HG03575 (cell line): Measurements from ENCODE around the gene PTPRN2.

Source experiments
- ATAC-seq: cut with Tn5 transposase; IDR thresholded peaks from one replicate; pipeline ENCODE4 v1.9.1; 2021; ENCODE audit not compliant: unreplicated experiment, insufficient number of reproducible peaks, low FRiP score; ENCODE audit errors: extremely low read depth

The PTPRN2 gene

DNA sequence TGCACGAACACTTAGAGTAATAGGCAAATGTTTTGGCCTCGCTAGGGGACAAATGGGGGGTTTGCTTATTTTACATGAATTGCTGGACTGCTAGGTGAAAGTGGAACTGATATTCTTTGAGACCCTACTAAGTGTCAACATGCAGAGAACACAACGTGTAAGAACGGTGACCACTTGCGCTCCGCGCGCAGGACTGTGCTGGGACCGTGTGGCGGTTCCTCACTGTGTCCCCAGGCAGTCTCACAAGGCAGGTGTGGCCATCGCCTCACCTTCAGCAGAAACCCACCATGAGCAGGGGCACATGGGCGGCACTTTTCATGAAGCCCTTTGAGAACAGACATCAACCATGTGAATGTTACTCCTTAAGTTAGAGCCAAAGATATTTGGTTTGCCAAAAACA is 27.2 kb downstream of the PTPRN2 start:
- ATAC-seq = no peak

DNA sequence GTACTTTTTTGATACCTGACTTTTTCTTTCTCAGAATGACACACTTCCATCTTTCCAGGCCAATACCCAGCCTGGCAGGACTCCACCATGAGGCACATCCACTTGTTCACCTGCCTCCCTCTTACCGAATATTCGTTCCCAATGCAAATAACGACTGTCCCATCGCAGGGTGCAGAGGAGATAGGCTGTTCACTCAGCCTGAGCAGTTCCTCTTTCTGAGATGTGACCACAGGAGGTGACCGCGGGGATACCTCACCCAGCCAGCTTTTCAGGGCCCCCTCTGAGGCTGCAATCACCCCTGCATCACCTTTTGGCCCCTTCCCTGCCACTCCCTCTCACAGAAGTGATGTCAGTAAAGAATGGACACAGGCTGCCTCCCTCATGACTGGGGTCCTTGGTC is 28.3 kb downstream of the PTPRN2 start:
- no peak for ATAC-seq

DNA sequence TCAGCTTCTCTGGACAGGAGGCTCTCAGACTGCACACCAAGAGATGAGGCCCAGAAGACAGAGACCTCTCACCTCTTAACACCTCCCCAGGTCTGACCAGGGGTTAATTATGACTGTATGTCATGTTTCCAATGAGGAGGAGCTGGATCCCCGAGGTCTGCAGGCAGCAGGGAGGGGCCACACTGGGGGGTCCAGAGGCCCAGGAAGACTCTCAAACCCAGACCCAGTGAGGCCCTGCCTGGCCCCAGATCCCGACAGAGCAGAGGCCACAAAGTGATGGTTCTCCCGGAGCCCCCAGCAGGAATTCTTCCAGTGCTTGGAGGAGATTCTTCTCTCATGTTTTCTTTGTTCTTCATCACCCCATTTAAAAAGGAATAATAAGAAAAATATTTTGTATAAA is 28.8 kb downstream of the PTPRN2 start:
- ATAC-seq = no peak

DNA sequence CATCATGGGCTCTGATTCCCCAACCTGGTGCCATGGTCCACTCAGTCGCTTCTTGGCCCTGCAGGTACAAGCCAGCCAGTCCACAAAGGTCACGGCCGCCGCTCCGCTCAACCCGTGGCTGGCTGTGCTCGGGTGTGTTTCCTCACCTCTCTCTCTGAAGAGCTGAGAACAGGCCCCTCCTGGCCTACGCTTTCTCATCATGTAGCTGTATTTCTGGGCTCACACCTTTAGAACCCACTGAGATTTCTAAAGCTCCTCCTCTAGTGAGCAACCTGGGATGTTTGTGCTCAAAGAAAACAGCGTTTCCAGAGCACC is 30.2 kb downstream of the PTPRN2 start:
- ATAC-seq = no peak

DNA sequence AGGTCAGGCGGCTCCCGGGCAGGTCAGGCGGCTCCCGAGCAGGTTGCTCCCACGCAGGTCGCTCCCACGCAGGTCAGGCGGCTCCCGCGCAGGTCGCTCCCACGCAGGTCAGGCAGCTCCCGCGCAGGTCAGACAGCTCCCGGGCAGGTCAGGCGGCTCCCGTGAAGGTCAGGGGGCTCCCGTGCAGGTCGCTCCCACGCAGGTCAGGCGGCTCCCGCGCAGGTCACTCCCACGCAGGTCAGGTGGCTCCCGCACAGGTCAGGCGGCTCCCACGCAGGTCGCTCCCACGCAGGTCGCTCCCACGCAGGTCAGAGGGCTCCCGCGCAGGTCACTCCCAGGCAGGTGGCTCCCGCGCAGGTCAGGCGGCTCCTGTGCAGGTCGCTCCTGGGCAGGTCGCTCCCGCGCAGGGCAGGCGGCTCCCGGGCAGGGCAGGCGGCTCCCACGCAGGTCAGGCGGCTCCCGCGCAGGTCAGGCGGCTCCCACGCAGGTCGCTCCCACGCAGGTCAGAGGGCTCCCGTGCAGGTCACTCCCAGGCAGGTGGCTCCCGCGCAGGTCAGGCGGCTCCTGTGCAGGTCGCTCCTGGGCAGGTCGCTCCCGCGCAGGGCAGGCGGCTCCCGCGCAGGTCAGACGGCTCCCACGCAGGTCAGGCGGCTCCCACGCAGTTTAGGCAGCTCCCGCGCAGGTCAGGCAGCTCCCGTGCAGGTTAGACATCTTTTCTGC is 30.7 kb downstream of the PTPRN2 start:
- ATAC-seq = no peak

DNA sequence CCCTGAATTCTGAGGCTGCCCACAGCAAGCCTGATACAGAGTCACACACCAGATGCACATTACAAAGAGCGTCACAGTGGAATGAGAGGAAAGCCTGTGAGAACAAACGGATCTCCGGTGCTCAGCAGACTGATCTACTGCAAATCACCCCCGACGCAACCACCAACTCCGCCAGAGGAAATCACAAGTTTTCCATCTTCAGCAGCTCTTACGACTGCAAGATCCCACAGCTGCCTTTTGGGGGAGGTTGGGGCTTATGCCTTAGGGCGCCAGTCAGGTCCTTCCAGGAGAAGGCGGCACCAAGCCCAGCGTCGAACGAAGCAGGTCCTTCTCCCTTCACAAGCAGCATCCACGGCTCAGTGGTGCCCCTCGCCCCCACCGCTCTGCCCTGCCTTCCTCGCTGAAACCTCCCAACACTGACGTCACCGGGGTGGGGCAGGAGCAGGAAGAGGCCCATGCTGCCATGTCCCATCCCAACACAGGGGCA is 32.5 kb downstream of the PTPRN2 start:
- ATAC-seq = no peak

DNA sequence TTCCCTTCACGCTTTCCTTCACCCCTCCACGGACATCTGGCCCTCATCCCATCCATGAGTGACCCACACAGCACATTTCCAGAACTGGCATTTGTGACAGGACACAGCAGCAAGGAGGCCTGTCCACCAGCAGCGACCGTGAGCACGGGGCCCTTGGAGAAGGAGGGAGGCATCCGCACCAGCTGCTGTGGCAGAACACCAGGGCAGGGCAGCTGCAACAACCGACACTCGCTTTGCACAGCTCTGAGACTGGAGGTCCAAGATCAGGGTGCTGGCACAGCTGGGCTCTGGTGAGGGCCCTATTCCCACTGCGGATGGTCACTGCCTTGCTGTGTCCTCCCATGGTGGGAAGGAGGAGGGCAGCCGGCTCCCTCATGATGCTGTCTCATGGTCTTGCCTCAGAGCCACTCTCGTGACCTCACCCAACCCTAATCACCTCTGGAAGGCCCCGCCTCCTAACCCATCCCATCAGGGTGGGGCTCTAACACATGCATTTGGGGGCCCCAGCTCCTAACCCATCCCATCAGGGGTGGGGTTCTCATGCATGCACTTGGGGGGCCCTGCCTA is 36.7 kb downstream of the PTPRN2 start:
- no peak for ATAC-seq

DNA sequence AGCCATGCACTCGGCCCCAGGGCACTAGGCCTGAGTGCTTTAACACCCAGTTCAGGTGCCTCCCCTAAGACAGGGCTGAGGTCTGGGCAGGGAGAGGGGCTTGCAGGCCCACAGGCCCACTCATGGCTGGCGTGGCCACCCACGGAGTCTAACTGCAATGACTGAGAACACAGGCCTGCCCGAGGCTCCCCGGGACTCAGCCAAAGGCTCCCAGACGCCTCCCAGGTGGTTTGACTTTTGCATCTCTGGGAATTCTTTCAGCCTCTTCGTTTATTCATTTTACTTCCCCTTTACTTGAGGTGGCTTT is 37.3 kb downstream of the PTPRN2 start:
- ATAC-seq = no peak

DNA sequence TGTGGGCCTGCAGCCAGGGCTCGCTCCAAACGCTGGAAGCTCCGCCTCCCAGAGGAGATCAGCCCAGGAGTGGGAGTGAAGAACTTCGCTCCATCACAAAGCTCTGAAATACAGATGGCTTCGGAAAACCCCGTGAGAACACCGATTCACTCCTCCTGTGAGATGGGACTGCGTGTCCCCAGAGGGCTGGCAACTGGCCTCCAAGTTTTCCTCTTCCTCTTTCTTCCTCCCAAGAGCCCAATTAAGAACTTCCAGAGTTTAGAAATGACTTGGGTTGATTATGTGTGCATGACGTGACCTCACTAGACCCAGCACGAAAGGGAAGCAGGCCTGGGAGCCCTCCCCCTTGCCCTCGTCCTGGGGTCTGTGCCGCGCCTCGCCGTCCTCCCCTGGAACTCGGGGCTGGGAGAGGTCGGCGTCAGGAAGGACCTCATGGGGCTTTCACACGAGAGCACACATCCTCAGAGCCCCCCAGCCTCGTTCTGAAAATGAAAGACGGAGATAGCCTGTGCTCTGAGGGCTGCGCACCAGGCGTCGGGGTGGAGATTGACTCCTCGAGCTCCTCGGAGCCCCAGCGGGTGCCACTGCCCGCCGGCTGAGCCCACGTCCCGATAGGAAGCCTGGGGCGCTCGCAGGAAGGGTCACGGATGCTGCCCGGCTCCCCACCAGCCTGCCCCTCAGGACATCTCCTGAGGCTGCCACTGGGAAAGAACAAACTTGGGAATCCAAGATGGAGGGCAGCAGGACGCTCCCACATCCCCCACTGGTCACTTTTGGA is 37.8 kb downstream of the PTPRN2 start:
- ATAC-seq = no peak

DNA sequence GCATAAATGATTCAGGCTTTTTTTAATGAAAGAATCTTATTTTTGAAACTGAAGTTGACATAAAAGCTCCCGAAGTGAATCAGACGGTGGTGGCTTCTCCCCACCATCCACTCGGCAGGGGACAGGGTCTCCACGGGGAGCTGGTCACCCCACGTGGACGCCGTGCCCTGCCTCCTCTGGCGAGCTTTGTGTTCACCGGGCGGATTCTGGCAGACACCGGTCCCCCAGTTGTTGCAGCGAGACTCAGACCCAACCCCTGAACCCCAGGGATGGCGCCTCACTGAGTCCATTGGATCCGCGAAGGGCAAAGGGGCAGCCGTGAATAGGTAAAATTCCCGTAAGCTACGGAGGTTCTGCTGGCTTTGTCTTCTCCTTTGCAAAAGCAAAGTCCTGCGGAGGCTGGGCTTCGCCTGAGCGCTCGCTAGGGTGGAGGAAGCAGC is 38.4 kb downstream of the PTPRN2 start:
- ATAC-seq = no peak

DNA sequence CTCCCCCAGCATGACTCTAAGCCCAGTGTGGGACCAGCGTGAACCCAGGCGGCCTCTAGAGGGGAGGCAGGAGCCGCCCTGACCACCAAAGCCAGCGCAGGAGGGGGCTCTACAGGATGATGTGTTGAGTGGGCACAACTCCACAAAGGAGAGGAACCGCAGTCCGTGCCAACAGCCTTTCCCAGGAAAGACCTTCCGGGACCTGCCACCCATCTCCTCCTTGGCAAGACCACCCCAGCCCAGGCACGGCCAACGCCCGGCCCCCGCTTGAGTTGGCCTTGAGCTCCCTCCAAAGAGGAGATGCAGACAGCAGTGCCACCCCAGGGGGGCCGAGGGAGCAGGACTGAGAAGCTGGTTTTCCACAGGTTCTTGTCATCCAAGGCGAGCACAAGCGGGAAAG is 38.9 kb downstream of the PTPRN2 start:
- no peak for ATAC-seq

DNA sequence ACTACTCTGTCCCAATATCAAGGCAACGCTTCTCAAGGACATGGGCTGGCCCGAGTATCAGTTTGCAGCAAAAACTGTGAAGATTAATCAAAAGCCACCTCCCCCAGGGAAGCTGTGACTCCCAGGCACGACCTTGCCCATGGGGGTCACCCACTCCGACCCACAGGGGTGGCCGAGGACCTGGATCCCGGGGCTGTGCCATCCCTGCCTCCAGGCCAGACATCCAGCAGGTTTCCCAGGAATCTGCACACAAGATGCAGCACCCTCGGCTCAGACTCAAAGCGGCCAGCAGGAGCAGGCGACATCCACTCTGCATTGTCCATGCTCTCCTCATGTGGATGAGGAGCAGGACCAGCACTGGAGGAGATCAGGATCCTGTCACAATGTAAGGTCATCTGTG is 39.8 kb downstream of the PTPRN2 start:
- ATAC-seq = no peak

DNA sequence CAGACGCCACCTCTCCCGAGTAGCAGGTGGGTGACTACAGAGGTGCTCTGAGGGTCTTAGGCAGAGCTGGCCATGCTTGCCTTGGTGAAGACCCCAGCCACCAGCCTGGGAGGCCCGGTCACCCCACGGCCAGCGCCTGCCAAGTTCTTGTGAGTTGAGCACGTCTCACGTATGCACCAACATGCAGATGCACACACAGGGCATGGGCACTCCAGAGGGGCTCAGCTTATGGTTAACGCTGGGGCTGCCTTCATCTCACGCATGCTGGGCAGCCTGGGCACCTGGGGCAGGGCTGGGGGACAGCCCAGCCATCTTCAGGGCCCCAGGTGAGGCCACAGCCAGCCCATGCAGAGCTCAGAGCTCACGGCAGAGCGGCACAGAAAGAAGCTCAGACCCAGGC is 41.0 kb downstream of the PTPRN2 start:
- no peak for ATAC-seq

DNA sequence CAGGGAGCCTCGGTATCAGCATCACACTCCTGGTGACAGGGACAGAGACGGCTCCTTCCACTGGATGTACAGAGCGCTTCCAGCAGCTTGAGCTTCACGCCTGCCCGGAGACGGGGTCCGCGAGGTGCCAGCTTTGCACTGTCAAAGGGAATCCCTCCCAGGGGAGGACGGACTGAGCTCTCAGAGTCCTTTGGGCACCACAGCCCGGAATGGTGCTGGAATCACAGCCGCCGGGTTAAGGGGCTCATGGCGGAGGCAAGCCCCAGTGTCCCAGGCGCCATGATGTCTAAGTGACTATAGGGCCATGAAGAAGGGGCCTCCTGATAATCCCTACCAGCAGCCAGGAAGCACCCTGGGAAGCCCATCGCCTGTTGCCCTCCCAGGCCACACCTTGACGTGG is 41.4 kb downstream of the PTPRN2 start:
- ATAC-seq = no peak

DNA sequence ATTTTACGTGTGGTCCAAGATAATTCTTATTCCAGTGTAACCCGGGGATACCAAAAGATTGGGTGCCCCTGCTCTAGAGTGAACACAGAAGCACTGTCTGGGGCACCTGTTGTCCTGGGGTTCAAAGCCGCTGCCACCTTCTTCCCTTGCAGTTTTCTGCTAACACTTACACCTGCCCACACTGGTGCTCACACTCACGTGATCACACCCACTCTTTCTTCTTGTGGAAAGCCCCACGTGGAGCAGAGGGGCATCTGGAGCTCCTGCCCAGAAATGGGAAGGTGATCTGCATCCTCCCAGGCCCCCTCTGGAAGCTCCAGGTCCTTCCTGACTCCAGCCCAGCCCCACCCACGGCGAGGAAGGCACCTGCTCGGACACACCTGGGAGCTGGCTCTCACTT is 42.9 kb downstream of the PTPRN2 start:
- no peak for ATAC-seq

DNA sequence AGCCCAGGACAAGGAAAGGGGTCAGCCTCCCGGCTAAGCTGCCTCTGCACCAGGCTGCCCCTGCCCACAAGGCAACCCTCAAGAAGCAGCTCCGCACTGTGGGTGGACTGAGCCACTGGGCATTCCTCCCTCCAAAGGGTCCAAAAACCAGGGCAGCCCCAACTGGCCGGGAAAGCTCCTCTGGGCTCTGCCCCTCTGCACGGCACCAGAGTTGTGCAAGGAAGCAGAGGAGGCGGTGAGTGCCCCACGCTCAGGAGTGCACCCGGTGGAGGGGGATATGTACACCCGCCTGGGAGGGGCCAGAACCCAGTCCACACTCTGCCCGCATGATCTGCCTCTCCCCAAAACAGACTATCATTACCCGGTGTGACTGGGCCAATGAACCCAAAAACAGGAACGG is 43.8 kb downstream of the PTPRN2 start:
- ATAC-seq = no peak

DNA sequence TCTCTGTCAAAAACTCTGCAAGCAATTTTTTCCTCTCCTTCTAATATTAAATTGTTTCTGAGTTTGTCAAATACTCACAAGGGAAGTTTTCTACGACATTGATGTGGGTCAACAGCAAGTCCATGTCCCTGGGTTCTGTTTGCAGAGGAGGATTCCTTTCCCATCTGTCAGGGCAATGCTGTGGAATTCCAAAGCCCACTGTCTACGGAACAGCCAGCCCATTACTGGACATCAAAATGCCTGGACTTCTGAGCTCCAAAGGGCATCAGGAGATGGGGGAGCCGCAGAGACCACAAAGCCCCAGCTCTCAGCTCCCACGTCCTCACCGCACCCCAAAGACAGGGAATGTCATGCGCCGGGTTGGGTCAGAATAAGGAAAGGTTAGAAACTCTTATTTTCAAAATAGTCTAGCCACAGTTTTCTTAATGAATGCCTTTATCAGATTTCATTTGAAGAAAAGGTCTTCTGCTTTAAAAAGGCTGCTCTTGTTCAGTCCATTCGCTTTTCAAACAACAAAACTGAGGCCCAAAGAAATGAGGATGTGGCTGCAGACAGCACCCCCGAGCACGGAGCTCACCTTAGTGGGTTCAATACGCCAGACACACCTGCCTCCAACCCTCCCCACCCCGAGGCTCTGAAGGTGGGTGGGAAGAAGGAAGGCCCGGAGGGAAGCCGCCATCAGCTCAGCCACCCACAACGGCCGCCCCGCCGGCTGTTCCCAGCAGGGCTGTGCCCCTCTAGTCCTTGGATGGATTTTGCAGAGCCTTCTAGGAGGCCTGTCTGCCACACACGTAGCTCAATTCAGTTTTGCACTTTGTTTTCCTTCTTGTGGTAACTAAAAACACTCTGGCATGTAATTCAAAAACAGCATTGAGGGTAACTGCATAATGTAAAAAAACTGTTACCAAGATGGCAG is 44.7 kb downstream of the PTPRN2 start:
- no peak for ATAC-seq

DNA sequence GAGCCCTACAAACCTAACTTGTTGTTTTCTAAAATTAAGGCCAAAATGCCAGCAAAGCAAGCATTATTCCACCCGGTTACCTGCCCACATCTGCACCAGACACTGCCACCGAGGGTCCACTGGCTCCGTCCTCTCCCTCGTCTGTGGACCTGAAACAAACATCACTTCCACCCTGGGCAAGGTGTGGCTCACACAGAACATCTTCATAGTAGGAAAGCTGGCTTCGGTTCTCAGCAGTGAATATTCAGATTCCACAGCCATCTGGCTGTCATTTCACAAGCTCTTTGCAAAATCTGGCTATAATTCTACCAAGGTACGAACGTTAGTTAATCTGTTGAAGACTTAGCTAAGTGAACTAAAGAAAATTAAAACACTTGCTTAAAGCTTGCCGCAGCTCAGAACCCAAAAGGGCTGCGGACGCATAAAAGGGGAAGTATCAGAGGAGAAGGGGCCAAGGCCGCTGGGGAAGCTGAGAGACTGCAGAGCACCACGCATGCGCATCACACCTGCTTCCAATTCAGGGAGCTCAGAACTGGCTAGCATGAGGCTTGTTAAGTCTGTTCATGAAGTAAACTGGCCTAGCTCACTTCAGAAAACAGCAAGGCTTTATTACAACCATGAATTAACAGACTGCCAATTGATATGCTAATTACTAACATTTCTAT is 46.1 kb downstream of the PTPRN2 start:
- ATAC-seq = peak; percentile 78

DNA sequence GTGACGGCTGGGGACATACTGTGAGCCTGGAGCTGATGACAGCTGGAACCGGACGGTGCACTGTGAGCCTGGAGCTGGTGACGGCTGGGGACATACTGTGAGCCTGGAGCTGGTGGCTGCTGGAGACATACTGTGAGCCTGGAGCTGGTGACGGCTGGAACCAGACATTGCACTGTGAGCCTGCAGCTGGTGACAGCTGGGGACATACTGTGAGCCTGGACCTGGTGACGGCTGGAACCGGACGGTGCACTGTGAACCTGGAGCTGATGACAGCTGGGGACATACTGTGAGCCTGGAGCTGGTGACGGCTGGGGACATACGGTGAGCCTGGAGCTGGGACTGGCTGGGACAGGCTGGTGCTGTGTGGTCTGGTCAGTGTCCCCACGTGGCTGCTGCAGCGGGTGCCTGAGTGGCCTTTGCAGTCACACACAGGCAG is 47.9 kb downstream of the PTPRN2 start:
- ATAC-seq = no peak
